IPS-18a (cell line): ENCODE data around the gene PARP3.
A peak's percentile ranks its signal among the peaks of the same experiment; 100 is the strongest.
"Not testable (repeated sequence)": the region's sequence is repeated elsewhere in the genome, so short reads cannot be mapped to it uniquely, and the experiment has no call there.

Source experiments
- H3K27ac ChIP-seq: one replicate; pipeline ENCODE4 v1.5.1; 2013; ENCODE audit warnings: low read length
- H3K27me3 ChIP-seq: one replicate; pipeline ENCODE4 v1.6.1; 2013; ENCODE audit warnings: mild to moderate bottlenecking, low read length; ENCODE audit not compliant: control insufficient read depth, insufficient read depth
- H3K36me3 ChIP-seq: one replicate; pipeline ENCODE4 v1.6.1; 2013; ENCODE audit warnings: low read depth, low read length; ENCODE audit not compliant: control insufficient read depth
- H3K4me1 ChIP-seq: one replicate; pipeline ENCODE4 v1.6.1; 2013; ENCODE audit warnings: low read depth, low read length; ENCODE audit not compliant: control insufficient read depth
- H3K4me3 ChIP-seq: one replicate; pipeline ENCODE4 v1.5.1; 2013; ENCODE audit warnings: low read length
- H3K9ac ChIP-seq: one replicate; pipeline ENCODE4 v1.6.1; 2013; ENCODE audit warnings: mild to moderate bottlenecking, low read length, moderate library complexity
- H3K9me3 ChIP-seq: one replicate; pipeline ENCODE4 v1.6.1; 2013; ENCODE audit warnings: low read depth, low read length; ENCODE audit not compliant: control insufficient read depth

PARP3 gene

DNA sequence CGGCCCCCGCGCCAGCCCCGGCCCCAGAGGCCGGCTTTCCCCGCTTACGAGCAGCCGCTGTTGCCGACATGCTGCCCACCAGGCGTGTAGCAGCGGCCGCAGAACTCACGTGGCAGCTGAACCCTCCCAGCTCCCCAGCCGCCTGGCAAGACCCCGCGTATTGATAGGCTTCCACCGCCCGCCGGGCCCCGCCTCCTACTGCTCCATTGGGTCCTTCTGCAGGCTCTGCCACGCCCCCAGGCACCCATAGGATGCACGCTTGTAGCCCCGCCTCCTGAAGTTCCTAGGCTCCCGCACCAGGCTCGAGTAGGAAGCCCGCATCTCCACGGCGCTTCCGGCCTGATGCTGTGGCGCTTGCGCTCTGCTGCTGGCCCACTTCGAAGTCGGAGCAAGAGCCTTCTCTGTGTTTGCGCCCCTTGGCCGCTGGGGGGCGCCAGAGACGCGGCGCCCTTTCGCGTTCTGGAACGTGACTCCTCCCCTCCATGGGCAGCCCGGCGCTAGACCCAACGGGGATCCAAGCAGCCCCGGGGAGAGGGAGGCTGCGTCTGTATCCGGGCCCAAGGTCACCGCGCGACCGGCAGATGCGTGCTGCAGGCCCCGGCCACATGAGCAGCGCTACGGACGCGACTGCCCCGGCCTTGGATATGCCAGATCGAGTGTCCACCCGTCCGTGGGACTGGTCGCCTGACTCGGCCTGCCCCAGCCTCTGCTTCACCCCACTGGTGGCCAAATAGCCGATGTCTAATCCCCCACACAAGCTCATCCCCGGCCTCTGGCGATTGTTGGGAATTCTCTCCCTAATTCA, at the start of gene PARP3, which contains the start of gene RRP9:
Gene PARP3, plus strand, starts transcription at position 566 of the 805 bp plus-strand sequence. CDS start 993 bp downstream, outside the sequence.
Gene RRP9, minus strand, starts transcription at position 107 of the 805 bp plus-strand sequence. Its CDS starts 37 bp downstream, at position 70.
- no peaks in the 10 kb centered on the region for H3K9me3 ChIP-seq
- H3K27ac ChIP-seq = no peak within 1 kb of the TSS
- peaks cover 5% of the 10 kb centered on the region for H3K4me1 ChIP-seq
- H3K9ac ChIP-seq = peak within 1 kb of the TSS; percentile 83
- peaks cover 23% of the 10 kb centered on the region for H3K36me3 ChIP-seq
- no peaks in the 10 kb centered on the region for H3K27me3 ChIP-seq
- H3K4me3 ChIP-seq = peak within 1 kb of the TSS; percentile 90

DNA sequence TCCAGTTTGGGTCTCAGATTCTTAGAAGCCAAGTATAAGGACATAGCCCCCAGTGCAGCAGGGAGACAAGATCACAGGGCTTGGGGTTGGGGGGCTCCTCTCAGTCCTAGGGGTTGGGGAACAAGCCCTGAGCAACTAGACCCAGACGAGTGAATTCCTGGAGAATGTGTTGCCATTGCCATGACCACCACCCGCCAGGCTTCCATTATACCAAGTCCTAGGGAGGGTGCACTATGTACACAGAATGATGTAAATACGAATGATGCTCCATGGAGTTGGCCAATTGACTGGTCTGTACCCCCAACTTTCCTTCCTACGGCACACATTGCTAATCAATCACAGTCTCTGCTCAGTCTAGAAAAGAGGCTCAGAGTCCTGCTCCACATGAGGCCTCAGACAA, 47.8 kb upstream of the PARP3 start:
- peaks cover 10% of the 10 kb centered on the region for H3K4me1 ChIP-seq
- H3K9me3 ChIP-seq = no peaks in the 10 kb centered on the region
- H3K4me3 ChIP-seq = no peak overlapping the region
- no peak overlapping the region for H3K27ac ChIP-seq
- no peaks in the 10 kb centered on the region for H3K27me3 ChIP-seq
- H3K9ac ChIP-seq = no peak overlapping the region
- no peaks in the 10 kb centered on the region for H3K36me3 ChIP-seq

DNA sequence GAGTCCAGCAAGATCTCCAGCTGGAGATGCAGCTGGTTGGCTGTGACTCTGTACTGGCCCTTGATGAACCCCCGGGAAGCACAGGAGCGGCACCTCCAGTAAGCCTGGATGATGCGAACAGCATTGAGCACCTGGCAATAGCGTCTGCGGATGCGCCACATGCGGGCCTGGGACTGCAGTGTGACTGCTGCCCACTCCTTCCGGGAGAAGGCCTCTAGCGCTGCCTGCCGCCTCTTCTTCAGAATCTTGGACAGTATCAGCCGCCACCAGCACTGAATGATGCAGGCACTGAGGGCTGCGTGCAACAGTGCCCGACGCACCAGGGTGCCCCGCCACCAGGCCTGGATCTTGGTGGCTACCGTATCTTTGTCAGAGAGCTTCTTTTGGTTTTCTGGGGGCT, 47.2 kb upstream of the PARP3 start:
- Histone ChIP-seq H3K4me1 (peaks cover 10% of the 10 kb centered on the region), H3K27me3 (no peaks in the 10 kb centered on the region), H3K9ac (no peak overlapping the region), H3K36me3 (no peaks in the 10 kb centered on the region), H3K4me3 (no peak overlapping the region), H3K27ac (no peak overlapping the region), H3K9me3 (no peaks in the 10 kb centered on the region)

DNA sequence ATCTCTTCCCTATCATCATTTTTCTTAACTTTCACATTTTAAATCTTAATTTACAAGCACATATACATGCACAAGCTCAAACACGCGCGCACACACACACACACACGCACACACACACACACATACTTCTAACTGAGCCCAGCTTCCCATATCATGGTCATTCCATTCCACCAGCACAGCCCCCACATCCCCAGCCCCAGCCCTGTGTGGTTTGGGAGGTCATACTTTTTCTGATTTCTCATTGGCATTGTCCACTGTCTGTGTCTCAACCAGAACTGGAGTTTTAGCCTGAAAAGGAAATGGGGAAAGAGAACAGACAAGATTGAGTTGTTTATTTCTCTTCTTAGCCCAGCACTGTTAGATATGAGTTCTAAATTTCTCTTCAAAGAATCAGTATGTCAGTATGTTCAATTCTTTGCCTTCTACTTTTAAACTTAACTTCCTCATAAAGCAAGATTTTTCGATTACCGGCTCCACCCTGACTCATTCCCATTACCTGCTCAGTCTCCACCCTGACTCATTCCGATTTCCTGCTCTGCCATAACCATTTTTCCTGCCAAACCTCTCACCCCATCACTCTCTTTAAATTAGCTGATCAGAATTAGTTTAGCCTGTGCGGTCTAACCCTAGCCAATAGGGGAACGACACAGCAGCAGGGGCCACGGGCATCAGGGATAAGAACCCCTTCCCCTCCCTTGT, 45.4 kb upstream of the PARP3 start:
- Histone ChIP-seq H3K36me3 (no peaks in the 10 kb centered on the region), H3K27me3 (no peaks in the 10 kb centered on the region), H3K4me1 (peaks cover 16% of the 10 kb centered on the region), H3K9ac (no peak overlapping the region), H3K27ac (no peak overlapping the region), H3K9me3 (no peaks in the 10 kb centered on the region), H3K4me3 (no peak overlapping the region)

DNA sequence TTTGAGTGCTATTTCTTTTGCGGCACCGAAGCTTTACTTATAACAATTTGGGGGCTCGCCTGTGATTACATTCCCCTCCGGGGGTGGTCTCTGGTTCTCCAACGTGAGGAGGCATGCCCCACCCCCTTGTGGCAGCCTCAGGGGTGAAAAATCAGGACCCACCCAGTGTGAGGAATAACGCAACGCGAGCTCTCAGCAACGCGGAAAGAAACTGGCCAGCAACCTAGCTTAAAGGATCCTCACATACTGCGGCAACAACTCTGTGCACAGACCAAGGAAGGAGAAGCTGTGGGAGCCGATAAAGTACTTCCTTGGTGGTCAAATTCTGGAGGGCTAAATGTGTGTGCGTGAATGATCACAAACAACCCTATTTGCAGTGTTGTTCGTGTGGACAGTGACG, 44.8 kb upstream of the PARP3 start:
- Histone ChIP-seq H3K27ac (no peak overlapping the region), H3K9ac (no peak overlapping the region), H3K27me3 (no peaks in the 10 kb centered on the region), H3K9me3 (no peaks in the 10 kb centered on the region), H3K4me1 (peaks cover 16% of the 10 kb centered on the region), H3K4me3 (peak overlapping the region; percentile 7), H3K36me3 (no peaks in the 10 kb centered on the region)

DNA sequence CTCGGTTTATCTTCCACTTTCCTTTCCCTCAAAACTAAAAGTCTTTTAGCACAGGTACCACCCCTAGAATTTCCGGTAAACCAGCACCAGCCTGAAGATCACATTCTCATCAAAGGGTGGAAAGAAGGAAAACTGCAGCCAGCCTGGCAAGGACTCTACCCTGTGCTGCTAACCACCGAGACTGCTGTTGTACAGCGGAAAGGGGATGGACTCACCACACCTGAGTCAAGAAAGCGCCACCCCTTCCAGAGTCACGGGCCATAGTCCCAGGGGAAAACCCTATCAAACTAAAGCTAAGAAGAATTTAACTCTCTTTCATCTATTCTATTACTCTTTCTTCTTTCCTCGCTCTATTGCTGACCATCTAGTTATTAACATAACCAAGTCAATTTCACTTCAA, 42.1 kb upstream of the PARP3 start:
- not testable (repeated sequence) for H3K9ac ChIP-seq, H3K27me3 ChIP-seq, H3K27ac ChIP-seq, H3K4me3 ChIP-seq, H3K9me3 ChIP-seq, H3K36me3 ChIP-seq
- H3K4me1 ChIP-seq = peaks cover 16% of the 10 kb centered on the region

DNA sequence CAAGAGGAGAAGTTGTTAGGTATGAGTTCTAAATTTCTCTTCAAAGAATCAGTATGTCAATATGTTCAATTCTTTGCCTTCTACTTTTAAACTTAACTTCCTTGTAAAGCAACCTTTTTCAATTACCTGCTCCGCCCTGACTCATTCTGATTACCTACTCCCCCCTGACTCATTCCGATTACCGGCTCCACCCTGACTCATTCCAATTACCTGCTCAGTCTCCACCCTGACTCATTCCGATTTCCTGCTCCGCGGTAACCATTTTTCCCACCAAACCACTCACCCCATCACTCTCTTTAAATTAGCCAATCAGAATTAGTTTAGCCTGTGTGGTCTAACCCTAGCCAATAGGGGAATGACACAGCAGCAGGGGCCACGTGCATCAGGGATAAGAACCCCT, 39.8 kb upstream of the PARP3 start:
- not testable (repeated sequence) for H3K36me3 ChIP-seq, H3K4me3 ChIP-seq, H3K27ac ChIP-seq, H3K9ac ChIP-seq, H3K9me3 ChIP-seq, H3K27me3 ChIP-seq
- H3K4me1 ChIP-seq = peaks cover 16% of the 10 kb centered on the region

DNA sequence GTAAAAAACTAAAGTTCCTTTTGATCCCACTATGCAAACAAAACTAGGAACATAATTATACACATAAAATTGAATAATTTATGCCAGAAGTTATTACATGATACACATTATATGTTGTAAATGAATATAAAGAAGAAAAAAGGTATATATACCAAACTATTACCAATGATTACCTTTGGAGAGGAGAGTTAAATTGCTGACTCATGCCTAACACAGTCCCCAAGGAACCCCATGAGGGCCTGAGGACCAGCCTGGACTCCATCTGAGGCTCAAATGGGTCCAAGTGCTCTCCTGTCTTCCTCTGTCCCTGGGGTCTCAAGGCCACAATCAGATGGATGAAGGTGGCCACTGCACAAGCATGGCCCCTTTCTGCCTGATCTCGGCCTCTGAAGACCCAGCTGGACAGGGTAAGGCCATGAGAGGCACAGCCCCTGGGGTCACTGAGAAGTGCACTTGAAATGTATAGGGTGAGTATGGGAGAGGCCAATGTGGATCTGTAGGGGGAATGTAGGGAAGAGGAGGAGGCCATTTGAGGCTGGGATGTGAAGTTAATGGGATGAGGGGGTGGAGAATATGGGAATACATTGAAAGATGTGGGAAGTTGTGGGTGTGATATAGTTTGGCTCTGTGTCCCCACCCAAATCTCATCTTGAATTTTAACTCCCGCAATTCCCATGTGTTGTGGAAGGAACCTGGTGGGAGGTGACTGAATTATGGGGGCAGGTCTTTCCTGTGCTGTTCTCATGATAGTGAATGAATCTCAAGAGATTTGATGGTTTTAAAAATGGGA, 37.9 kb upstream of the PARP3 start:
- Histone ChIP-seq H3K27me3 (no peaks in the 10 kb centered on the region), H3K4me1 (peaks cover 6% of the 10 kb centered on the region), H3K4me3 (no peak overlapping the region), H3K27ac (no peak overlapping the region), H3K36me3 (no peaks in the 10 kb centered on the region), H3K9me3 (no peaks in the 10 kb centered on the region), H3K9ac (no peak overlapping the region)

DNA sequence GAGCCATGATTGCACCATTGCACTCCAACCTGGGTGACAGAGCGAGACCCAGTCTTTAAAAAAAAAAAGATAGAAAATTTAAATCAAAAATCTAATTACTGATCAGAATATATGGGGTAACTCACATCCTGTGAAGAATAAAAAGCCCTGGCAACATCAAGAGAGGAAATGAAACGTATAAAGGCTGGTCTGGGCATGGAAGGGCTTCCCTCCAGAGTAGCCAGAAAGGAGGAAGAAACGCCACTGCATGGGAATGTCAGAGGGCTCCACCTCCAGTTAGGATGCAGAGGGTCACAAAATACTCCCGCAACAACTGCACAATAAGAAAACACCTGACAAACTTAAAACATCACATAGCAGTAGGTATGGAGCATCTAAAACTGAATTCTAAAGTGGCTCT, 34.1 kb upstream of the PARP3 start:
- Histone ChIP-seq H3K9ac (no peak overlapping the region), H3K36me3 (no peaks in the 10 kb centered on the region), H3K27ac (no peak overlapping the region), H3K27me3 (no peaks in the 10 kb centered on the region), H3K9me3 (no peaks in the 10 kb centered on the region), H3K4me3 (no peak overlapping the region), H3K4me1 (no peaks in the 10 kb centered on the region)

DNA sequence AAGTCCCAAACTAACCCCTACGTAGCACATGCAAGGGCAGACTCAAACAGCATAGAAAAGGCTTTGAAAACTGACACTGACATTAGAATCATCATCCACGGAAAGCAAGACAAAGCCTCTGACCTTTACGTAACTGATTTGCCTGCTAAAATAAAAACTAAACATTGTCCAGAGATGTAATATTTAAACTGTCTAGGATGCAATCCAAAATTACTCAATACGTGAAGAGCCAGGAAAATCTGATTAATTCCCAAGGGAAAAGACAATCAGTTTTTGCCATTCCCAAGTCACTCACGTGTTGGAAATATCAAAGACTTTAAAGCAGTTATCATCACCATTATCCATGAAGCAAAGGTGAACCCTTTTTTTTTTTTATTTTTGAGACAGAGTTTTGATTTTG, 25.7 kb upstream of the PARP3 start:
- no peaks in the 10 kb centered on the region for H3K27me3 ChIP-seq
- H3K4me1 ChIP-seq = peaks cover 5% of the 10 kb centered on the region
- no peak overlapping the region for H3K27ac ChIP-seq
- H3K9me3 ChIP-seq = no peaks in the 10 kb centered on the region
- H3K9ac ChIP-seq = no peak overlapping the region
- no peaks in the 10 kb centered on the region for H3K36me3 ChIP-seq
- H3K4me3 ChIP-seq = no peak overlapping the region

DNA sequence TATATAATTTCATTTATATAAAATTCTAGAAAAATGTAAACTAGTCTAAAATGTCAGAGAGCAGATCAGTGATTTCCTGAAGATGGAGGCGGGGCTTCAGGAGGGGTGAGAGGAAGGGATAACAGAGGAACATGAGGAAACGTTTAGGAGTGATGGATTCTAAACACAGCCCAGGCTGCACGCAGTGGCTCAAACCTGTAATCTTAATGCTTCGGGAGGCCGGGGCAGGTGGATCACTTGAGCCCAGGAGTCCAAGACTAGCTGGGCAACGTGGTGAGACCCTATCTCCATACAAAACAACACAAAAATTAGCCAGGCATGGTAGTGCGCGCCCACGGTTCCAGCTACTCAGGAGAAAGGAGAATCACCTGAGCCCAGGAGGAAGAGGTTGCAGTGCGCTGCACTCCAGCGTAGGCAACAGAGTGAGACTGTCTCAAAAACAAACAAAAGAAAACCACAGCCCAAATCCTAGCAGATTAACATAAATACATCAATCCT, 21.0 kb upstream of the PARP3 start:
- Histone ChIP-seq H3K27me3 (no peaks in the 10 kb centered on the region), H3K36me3 (no peaks in the 10 kb centered on the region), H3K4me1 (no peaks in the 10 kb centered on the region), H3K27ac (no peak overlapping the region), H3K4me3 (no peak overlapping the region), H3K9ac (no peak overlapping the region), H3K9me3 (no peaks in the 10 kb centered on the region)
